Lower leg skin (tissue), 4 donors: ENCODE measurements around the gene PDZD7. TPM values are rescaled to one million over a fixed set of nuclear protein-coding genes. Genes with fewer than 3 reads are reported as not detected.

Experiments
- DNase-seq, 2 donors: peaks; one replicate each; pipeline ENCODE4 v3.0.0-alpha.2; 2019; ENCODE audit warnings: low spot score in 2 of 2
- H3K4me3 ChIP-seq: fragments of 200-600 bp; sonication (generic); 2 replicates; pipeline ENCODE4 v1.5.1; 2017; ENCODE audit warnings: mild to moderate bottlenecking, low read depth; ENCODE audit not compliant: poor library complexity, severe bottlenecking
- POLR2A ChIP-seq, 2 donors: fragments of 450-650 bp; IDR thresholded peaks; one replicate each; pipeline ENCODE4 v1.6.1; 2016 to 2017; ENCODE audit warnings: antibody characterized with exemption in 2 of 2, mild to moderate bottlenecking in 1 of 2, moderate library complexity in 1 of 2
- WGBS, 2 donors: methylation state at CpG; one replicate each; pipeline ENCODE4 v1.1.5; 2018; 5-methylcytosine and 5-hydroxymethylcytosine counted together
- intact Hi-C: fragments of 100-400 bp; cut with DNase I; formaldehyde crosslinking; loops from one replicate; pipeline ENCODE4 v1.15.0; 2023; ENCODE audit warnings: low total_unique reads
- total RNA-seq, 4 donors: library from RNA; depleted of rRNA; stranded (reverse); fragments of >200 nt; gene quantifications; one replicate each; pipeline ENCODE4 v1.1.0, GENCODE V29; 2016
- TF ChIP-seq, protein P1 (sequence below), 3 donors: fragments of 450-650 bp; IDR thresholded peaks; one replicate each; pipeline ENCODE4 v1.5.1; 2016; ENCODE audit warnings: antibody characterized with exemption in 3 of 3, mild to moderate bottlenecking in 3 of 3, moderate library complexity in 2 of 3

Gene PDZD7
- total RNA-seq, 4 donors from 2014 or later = 1.5 to 9.0 (median 3.5) TPM

- no peak for DNase-seq
- no peak overlapping the region for H3K4me3 ChIP-seq
- intact Hi-C loops = no loop called here
- TF ChIP-seq, protein P1, sequence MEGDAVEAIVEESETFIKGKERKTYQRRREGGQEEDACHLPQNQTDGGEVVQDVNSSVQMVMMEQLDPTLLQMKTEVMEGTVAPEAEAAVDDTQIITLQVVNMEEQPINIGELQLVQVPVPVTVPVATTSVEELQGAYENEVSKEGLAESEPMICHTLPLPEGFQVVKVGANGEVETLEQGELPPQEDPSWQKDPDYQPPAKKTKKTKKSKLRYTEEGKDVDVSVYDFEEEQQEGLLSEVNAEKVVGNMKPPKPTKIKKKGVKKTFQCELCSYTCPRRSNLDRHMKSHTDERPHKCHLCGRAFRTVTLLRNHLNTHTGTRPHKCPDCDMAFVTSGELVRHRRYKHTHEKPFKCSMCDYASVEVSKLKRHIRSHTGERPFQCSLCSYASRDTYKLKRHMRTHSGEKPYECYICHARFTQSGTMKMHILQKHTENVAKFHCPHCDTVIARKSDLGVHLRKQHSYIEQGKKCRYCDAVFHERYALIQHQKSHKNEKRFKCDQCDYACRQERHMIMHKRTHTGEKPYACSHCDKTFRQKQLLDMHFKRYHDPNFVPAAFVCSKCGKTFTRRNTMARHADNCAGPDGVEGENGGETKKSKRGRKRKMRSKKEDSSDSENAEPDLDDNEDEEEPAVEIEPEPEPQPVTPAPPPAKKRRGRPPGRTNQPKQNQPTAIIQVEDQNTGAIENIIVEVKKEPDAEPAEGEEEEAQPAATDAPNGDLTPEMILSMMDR (IDR thresholded peaks at IDR 0.05) = no peak
- no peak for TF ChIP-seq POLR2A (IDR thresholded peaks at IDR 0.05)
- 54 to 56% methylated on average over 5 of the region's 5 CpGs for WGBS, 2 donors
These were observed 29.3 kb downstream of the PDZD7 start for GRCh38 chr10:101001659-101002035.

- DNase-seq = peak; percentile 87 to 97
- intact Hi-C loops = no loop called here
- TF ChIP-seq POLR2A (IDR thresholded peaks at IDR 0.05) = no peak
- TF ChIP-seq, protein P1 (IDR thresholded peaks at IDR 0.05) = no peak
- WGBS, 2 donors = 28 to 32% methylated on average over 9 to 12 of the region's 12 CpGs
- no peak overlapping the region for H3K4me3 ChIP-seq
These were observed 29.8 kb downstream of the PDZD7 start for GRCh38 chr10:101000915-101001658.

DNA sequence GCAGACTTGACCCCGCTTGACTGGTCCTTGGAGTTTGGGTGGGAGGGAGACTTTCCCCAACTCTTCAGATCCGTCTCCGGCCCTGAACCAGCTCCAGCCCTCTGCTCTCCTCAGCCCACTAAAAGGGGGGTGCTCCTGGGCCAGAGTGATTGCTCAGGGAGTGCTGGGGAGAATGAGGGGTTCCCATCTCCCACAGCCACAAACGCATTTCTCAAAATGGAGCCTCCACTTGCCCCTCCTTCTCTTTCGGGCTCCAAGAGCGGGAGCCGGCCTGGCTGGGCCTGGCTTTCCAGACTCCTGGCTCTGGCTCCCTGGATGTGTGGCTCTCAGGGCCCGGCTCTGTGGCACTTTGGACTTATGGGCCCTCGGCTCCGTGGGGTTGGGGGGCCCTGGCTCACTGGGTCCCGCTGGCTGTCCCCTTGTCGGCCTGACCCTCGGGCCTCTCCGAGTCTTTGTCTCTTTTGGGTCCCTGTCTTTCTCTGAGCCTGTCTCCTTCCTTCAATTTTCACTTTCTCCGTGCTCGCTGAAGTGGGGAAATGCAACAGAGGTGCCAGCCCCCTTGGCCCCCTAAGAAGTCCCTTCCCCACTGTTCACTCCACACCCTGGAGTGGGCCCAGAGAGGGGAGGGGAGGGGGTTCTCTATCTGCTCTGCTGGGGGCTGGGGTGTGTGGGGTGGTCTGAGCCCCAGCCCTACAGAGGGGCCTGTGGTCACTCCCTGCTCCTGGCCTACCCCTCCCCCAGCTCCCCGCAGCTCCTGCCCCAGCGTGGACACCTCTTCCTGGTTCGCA lies 30.6 kb downstream of the PDZD7 start:
- H3K4me3 ChIP-seq = peak overlapping the region; percentile 62
- WGBS, 2 donors = 4 to 18% methylated on average over 18 of the region's 19 CpGs
- intact Hi-C loops = no loop called here
- no peak for DNase-seq
- TF ChIP-seq, protein P1 (IDR thresholded peaks at IDR 0.05) = no peak
- TF ChIP-seq POLR2A (IDR thresholded peaks at IDR 0.05) = no peak

DNA sequence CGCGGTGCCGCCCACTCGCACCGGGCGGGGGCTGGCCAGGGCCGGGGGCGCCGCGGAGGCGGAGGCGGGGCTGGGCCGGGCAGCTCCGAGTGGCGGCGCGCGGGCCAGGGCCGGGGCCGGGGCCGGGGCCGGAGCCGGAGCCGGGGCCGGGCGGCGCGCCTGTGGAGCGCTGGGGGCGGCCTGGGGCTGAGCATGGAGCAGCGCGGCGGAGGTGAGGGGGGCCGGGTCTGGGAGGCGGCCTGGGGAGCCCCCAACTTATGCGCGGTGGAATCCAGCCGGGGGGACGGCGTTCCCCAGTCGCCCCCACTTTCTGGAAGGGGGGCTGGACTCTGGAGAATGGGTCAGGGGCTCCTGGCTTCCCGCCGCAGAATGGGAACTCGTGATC lies 31.2 kb downstream of the PDZD7 start, which contains the start of gene LZTS2:
TSS of gene LZTS2 (plus strand) at position 67 of the 385 bp plus-strand sequence. CDS start 2,731 bp downstream, outside the sequence.
- WGBS, 2 donors = 0% methylated on average over 8 to 34 of the region's 44 CpGs
- DNase-seq = no peak
- H3K4me3 ChIP-seq = peak within 1 kb of the TSS; percentile 62
- intact Hi-C loops = no loop called here
- TF ChIP-seq, protein P1 (IDR thresholded peaks at IDR 0.05) = no peak
- TF ChIP-seq POLR2A (IDR thresholded peaks at IDR 0.05) = no peak

DNA sequence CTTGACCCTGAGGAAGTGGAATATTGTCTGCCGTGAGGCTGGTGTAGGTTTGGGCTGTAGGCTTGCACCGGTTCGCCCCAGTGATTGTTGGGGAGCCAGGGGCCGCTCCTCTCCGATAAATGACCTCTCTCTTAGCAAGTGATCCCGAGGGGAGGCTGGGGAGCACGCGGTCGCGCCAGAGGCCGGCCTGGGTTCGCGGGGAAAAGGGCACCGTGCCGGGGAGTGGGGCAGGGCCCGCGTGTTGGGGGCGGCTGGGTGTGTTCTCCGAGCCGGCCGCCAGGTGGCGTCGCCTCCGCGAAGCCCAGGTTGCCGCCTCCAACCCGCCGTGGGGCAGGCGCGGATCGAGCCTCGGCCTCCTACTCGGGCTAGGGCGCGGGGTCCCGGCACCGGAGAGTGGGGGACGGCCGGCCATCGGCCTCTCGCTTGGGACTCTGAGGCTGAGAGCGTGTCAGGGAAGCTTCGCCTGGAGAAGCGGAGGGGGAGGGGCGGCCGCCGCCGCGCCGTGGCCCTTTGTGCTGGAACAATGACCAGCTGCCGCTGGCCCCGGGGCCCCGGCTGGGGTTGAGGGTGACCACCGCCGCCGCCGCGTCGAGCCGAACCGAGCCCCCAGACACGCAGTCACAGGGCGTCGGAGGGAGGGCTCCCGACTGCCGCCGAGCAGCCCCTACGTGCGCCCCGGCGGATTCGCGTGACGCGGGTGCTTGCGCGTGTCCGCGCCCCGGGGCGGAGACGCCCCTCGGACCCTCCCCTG lies 31.8 kb downstream of the PDZD7 start:
- peak; percentile 66 to 97 for DNase-seq
- peak overlapping the region; percentile 47 for H3K4me3 ChIP-seq
- 0% methylated on average over 15 to 64 of the region's 83 CpGs for WGBS, 2 donors
- TF ChIP-seq POLR2A (IDR thresholded peaks at IDR 0.05) = peak in 1 of 2 donors; percentile 73
- TF ChIP-seq, protein P1 (IDR thresholded peaks at IDR 0.05) = peak in 1 of 3 donors; percentile 86
- intact Hi-C loops = no loop called here
